ENCODE data around the gene GKN1.
A peak's percentile ranks its signal among the peaks of the same experiment; 100 is the strongest.

The GKN1 gene

DNA sequence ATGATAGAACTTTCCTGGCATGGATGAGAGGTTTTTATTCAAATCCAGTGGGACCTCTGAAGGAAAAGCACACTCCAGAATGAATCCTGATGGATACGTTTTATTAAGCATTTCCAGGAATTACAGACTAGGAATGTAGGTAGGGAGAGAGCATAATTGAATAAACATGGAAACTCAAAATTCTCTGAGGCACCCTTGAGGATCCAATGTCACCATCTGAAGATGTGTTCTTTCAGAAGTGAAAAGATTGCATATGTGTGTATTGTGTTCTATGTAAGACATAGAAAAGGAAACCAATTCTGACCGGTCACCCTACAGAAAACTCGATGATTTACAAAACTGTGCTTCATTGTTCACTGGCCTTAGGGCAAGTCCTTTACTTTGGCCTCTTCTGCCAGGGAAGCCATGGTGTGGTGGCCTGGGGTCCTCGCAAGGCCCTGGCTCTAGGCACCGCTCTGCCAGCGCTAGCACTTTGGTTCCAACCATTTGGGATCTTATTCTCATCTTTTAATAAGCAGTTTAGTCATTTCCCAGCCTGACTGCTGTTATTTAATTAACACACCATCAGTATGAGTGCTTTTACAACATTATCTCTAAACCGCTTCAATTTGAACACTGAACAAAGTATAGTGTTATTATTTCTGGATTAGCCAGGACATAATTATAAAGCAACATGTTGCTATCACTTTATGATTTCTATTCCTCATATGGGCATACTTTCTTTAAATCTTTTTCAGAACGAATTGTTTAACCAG, 4.5 kb upstream of the GKN1 start:
- no peaks in the 10 kb centered on the region for H3K27me3 ChIP-seq (ENCODE audit: insufficient read depth, low read length)
- no peak overlapping the region for H2AK5ac ChIP-seq (ENCODE audit: low read length)
- no CpG with 5 or more reads among the region's 8 CpGs for WGBS (ENCODE audit: extremely low coverage, insufficient coverage, insufficient read length)
- H2BK120ac ChIP-seq (ENCODE audit: insufficient read depth, low read length, poor library complexity) = no peak overlapping the region
- H3K79me1 ChIP-seq (ENCODE audit: low read length) = peaks cover 4% of the 10 kb centered on the region
- peaks cover 5 to 7% of the 10 kb centered on the region in 2 experiments for H3K4me1 ChIP-seq (ENCODE audit: control insufficient read depth in 1 of 2, insufficient read depth in 2 of 2, low read length in 2 of 2)
- H3K9ac ChIP-seq (ENCODE audit: low read length) = no peak overlapping the region
- no peak overlapping the region for H4K8ac ChIP-seq (ENCODE audit: low read depth, low read length)
- H3K23ac ChIP-seq (ENCODE audit: low read length) = no peak overlapping the region
- H3K14ac ChIP-seq (ENCODE audit: low read length) = no peak overlapping the region
- no peak overlapping the region for H4K12ac ChIP-seq (ENCODE audit: low read depth, low read length)
- no peak overlapping the region for H3K4me3 ChIP-seq (ENCODE audit: low read depth, low read length)
- H3K9me3 ChIP-seq (ENCODE audit: insufficient read depth, low read depth, low read length) = no peaks in the 10 kb centered on the region
- H2AFZ ChIP-seq (ENCODE audit: insufficient read depth, low read length, poor library complexity) = peak overlapping the region; percentile 90
- no peak overlapping the region for H2BK5ac ChIP-seq (ENCODE audit: low read depth, low read length, poor library complexity)
- no peak overlapping the region for H3K4me2 ChIP-seq (ENCODE audit: low read length)
- no peaks in the 10 kb centered on the region for H3K36me3 ChIP-seq (ENCODE audit: control insufficient read depth in 1 of 2, insufficient read depth in 2 of 2, low read length in 2 of 2)
- H3K4ac ChIP-seq (ENCODE audit: low read depth, low read length) = no peak overlapping the region
- no peak overlapping the region for H3K27ac ChIP-seq (ENCODE audit: low read depth, low read length)
- no peak for DNase-seq
- no peak overlapping the region for H4K91ac ChIP-seq (ENCODE audit: low read depth, low read length)
- H2BK12ac ChIP-seq (ENCODE audit: low read length) = peak overlapping the region; percentile 82
- no peaks in the 10 kb centered on the region for H3K79me2 ChIP-seq (ENCODE audit: control insufficient read depth, insufficient read depth, low read length, poor library complexity)
- H3K18ac ChIP-seq (ENCODE audit: low read length) = no peak overlapping the region

DNA sequence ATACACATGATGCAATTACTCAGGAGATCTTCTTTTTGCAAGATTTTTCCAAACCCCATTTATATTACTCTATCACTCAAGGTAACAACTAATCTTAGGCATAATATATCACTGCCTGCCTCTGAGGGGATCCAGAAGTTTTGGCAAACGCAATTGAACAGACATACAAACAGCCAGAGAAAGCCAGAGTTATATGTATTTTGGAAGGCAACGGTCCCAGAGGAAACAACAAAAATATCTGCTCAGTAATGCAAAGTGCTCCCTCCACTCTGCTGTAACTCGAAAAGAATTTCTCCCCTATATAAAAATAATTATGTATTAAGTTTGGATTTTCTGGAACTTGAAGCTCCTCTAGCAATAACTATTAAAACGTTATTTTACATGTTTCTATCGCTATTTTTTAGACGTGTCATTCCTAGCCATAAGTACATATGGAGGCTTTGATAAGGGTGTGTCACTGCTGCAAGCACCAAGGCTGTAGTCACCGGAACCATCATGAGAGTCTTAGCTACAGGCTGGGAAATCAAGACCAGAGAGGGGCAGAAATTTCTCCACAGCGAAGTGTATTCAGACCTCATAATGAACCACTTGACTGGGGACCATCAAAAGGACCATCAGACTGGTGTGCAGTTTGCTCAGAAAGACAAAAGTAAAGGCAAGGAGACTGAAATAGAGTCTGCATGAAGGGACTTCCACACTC, 3.7 kb upstream of the GKN1 start:
- H3K4me2 ChIP-seq (ENCODE audit: low read length) = no peak overlapping the region
- H2BK5ac ChIP-seq (ENCODE audit: low read depth, low read length, poor library complexity) = no peak overlapping the region
- no peaks in the 10 kb centered on the region for H3K36me3 ChIP-seq (ENCODE audit: control insufficient read depth in 1 of 2, insufficient read depth in 2 of 2, low read length in 2 of 2)
- no peak overlapping the region for H3K4ac ChIP-seq (ENCODE audit: low read depth, low read length)
- WGBS (ENCODE audit: extremely low coverage, insufficient coverage, insufficient read length) = no CpG with 5 or more reads among the region's 8 CpGs
- peaks cover 5 to 7% of the 10 kb centered on the region in 2 experiments for H3K4me1 ChIP-seq (ENCODE audit: control insufficient read depth in 1 of 2, insufficient read depth in 2 of 2, low read length in 2 of 2)
- H3K27ac ChIP-seq (ENCODE audit: low read depth, low read length) = peak overlapping the region; percentile 40
- H4K91ac ChIP-seq (ENCODE audit: low read depth, low read length) = no peak overlapping the region
- no peak overlapping the region for H2AFZ ChIP-seq (ENCODE audit: insufficient read depth, low read length, poor library complexity)
- no peak overlapping the region for H3K4me3 ChIP-seq (ENCODE audit: low read depth, low read length)
- DNase-seq = peak in 1 of 2 donors; percentile 5
- H3K79me1 ChIP-seq (ENCODE audit: low read length) = peaks cover 4% of the 10 kb centered on the region
- H3K9me3 ChIP-seq (ENCODE audit: insufficient read depth, low read depth, low read length) = no peaks in the 10 kb centered on the region
- no peak overlapping the region for H4K12ac ChIP-seq (ENCODE audit: low read depth, low read length)
- H2AK5ac ChIP-seq (ENCODE audit: low read length) = peak overlapping the region; percentile 50
- H3K27me3 ChIP-seq (ENCODE audit: insufficient read depth, low read length) = no peaks in the 10 kb centered on the region
- H3K23ac ChIP-seq (ENCODE audit: low read length) = no peak overlapping the region
- H2BK12ac ChIP-seq (ENCODE audit: low read length) = peak overlapping the region; percentile 84
- no peaks in the 10 kb centered on the region for H3K79me2 ChIP-seq (ENCODE audit: control insufficient read depth, insufficient read depth, low read length, poor library complexity)
- no peak overlapping the region for H2BK120ac ChIP-seq (ENCODE audit: insufficient read depth, low read length, poor library complexity)
- H4K8ac ChIP-seq (ENCODE audit: low read depth, low read length) = no peak overlapping the region
- H3K9ac ChIP-seq (ENCODE audit: low read length) = no peak overlapping the region
- H3K14ac ChIP-seq (ENCODE audit: low read length) = no peak overlapping the region
- H3K18ac ChIP-seq (ENCODE audit: low read length) = no peak overlapping the region

DNA sequence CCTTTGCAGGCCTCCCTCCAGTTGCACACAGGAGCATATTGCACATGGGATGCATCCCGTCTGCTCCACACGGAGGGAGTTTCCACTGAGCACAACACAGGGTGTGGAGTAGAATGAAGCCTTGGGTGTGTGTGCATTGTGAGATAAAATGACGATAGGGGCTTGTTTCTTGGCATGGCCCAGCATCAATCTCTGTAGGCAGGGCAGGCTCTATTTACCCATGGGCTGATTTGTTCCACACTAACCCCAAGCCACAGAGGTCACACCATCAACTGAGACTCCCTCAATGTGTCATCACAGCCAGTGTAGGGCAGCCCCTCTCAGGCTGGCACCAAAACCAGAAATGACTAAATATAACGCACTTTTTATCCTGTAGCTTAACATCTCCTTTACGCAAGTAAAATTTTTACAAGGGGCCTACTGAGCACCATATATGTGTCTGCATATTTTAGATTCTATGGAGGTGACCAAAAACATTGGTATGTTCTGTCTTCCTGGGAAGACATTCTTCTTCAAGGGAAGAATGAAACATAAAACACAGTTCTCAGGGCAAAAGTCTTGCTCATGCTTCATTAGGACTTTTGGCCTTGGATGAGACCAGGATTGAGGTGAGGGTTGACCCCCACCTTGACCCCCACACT, 2.7 kb upstream of the GKN1 start:
- H4K12ac ChIP-seq (ENCODE audit: low read depth, low read length) = no peak overlapping the region
- peak overlapping the region; percentile 52 for H3K27ac ChIP-seq (ENCODE audit: low read depth, low read length)
- no peak overlapping the region for H3K4ac ChIP-seq (ENCODE audit: low read depth, low read length)
- no peaks in the 10 kb centered on the region for H3K36me3 ChIP-seq (ENCODE audit: control insufficient read depth in 1 of 2, insufficient read depth in 2 of 2, low read length in 2 of 2)
- no peaks in the 10 kb centered on the region for H3K79me2 ChIP-seq (ENCODE audit: control insufficient read depth, insufficient read depth, low read length, poor library complexity)
- H2BK5ac ChIP-seq (ENCODE audit: low read depth, low read length, poor library complexity) = peak overlapping the region; percentile 29
- DNase-seq = peak; percentile 54 to 87
- H3K79me1 ChIP-seq (ENCODE audit: low read length) = peaks cover 4% of the 10 kb centered on the region
- WGBS (ENCODE audit: extremely low coverage, insufficient coverage, insufficient read length) = no CpG with 5 or more reads among the region's 5 CpGs
- H3K4me2 ChIP-seq (ENCODE audit: low read length) = peak overlapping the region; percentile 8
- H2AK5ac ChIP-seq (ENCODE audit: low read length) = no peak overlapping the region
- H2AFZ ChIP-seq (ENCODE audit: insufficient read depth, low read length, poor library complexity) = no peak overlapping the region
- no peak overlapping the region for H3K14ac ChIP-seq (ENCODE audit: low read length)
- H3K18ac ChIP-seq (ENCODE audit: low read length) = no peak overlapping the region
- peaks cover 5 to 7% of the 10 kb centered on the region in 2 experiments for H3K4me1 ChIP-seq (ENCODE audit: control insufficient read depth in 1 of 2, insufficient read depth in 2 of 2, low read length in 2 of 2)
- no peaks in the 10 kb centered on the region for H3K27me3 ChIP-seq (ENCODE audit: insufficient read depth, low read length)
- no peak overlapping the region for H4K8ac ChIP-seq (ENCODE audit: low read depth, low read length)
- no peaks in the 10 kb centered on the region for H3K9me3 ChIP-seq (ENCODE audit: insufficient read depth, low read depth, low read length)
- no peak overlapping the region for H2BK12ac ChIP-seq (ENCODE audit: low read length)
- H2BK120ac ChIP-seq (ENCODE audit: insufficient read depth, low read length, poor library complexity) = no peak overlapping the region
- H3K23ac ChIP-seq (ENCODE audit: low read length) = no peak overlapping the region
- H4K91ac ChIP-seq (ENCODE audit: low read depth, low read length) = no peak overlapping the region
- no peak overlapping the region for H3K9ac ChIP-seq (ENCODE audit: low read length)
- H3K4me3 ChIP-seq (ENCODE audit: low read depth, low read length) = no peak overlapping the region

DNA sequence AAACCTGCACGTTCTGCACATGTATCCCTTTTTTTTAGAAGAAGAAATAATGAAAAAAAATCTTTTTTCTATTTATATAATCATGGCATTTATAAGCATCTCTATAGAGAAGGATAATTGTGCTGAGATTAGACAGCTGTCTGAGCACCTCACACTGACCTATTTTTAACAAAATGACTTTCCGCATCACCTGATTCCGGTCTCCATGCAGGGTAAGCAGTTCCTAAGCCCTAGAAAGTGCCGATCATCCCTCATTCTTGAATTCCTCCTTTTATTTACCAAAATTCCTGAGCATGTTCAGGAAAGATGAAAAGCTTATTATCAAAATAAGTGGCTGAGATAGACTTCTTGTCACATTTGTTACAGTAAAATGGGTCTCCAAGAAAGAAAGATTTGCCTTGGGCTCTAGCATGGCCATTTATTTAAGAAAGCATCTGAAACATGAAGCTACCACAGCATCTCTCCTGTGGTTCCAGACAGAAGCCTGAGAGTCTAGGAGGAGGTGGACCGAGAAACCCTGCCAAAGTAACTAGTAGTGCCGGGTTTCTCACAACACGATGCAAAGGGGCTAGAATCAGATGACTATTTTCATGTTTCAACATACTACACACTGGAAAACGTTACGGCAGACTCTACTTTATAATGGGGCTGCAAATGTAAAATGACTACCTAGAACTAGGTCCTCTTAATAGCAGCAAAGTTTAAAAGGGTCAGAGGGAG, 670 bp downstream of the GKN1 start:
- no peak overlapping the region for H3K4ac ChIP-seq (ENCODE audit: low read depth, low read length)
- H3K36me3 ChIP-seq (ENCODE audit: control insufficient read depth in 1 of 2, insufficient read depth in 2 of 2, low read length in 2 of 2) = no peaks in the 10 kb centered on the region
- H3K23ac ChIP-seq (ENCODE audit: low read length) = no peak overlapping the region
- no peak overlapping the region for H3K27ac ChIP-seq (ENCODE audit: low read depth, low read length)
- no peak overlapping the region for H3K4me3 ChIP-seq (ENCODE audit: low read depth, low read length)
- no peak overlapping the region for H3K18ac ChIP-seq (ENCODE audit: low read length)
- H3K79me1 ChIP-seq (ENCODE audit: low read length) = peaks cover 3% of the 10 kb centered on the region
- H3K9me3 ChIP-seq (ENCODE audit: insufficient read depth, low read depth, low read length) = no peaks in the 10 kb centered on the region
- H4K8ac ChIP-seq (ENCODE audit: low read depth, low read length) = no peak overlapping the region
- H2AFZ ChIP-seq (ENCODE audit: insufficient read depth, low read length, poor library complexity) = no peak overlapping the region
- no peak overlapping the region for H3K14ac ChIP-seq (ENCODE audit: low read length)
- H3K4me1 ChIP-seq (ENCODE audit: control insufficient read depth in 1 of 2, insufficient read depth in 2 of 2, low read length in 2 of 2) = peaks cover 5 to 7% of the 10 kb centered on the region in 2 experiments
- no peak overlapping the region for H2BK12ac ChIP-seq (ENCODE audit: low read length)
- no peaks in the 10 kb centered on the region for H3K27me3 ChIP-seq (ENCODE audit: insufficient read depth, low read length)
- H3K79me2 ChIP-seq (ENCODE audit: control insufficient read depth, insufficient read depth, low read length, poor library complexity) = no peaks in the 10 kb centered on the region
- no peak overlapping the region for H3K4me2 ChIP-seq (ENCODE audit: low read length)
- H4K12ac ChIP-seq (ENCODE audit: low read depth, low read length) = no peak overlapping the region
- no peak overlapping the region for H2BK5ac ChIP-seq (ENCODE audit: low read depth, low read length, poor library complexity)
- no peak overlapping the region for H3K9ac ChIP-seq (ENCODE audit: low read length)
- no peak overlapping the region for H2AK5ac ChIP-seq (ENCODE audit: low read length)
- WGBS (ENCODE audit: extremely low coverage, insufficient coverage, insufficient read length) = no CpG with 5 or more reads among the region's 9 CpGs
- no peak overlapping the region for H4K91ac ChIP-seq (ENCODE audit: low read depth, low read length)
- no peak for DNase-seq
- no peak overlapping the region for H2BK120ac ChIP-seq (ENCODE audit: insufficient read depth, low read length, poor library complexity)

All from trophoblast cell (in vitro differentiated cells and primary cell).